Heart left ventricle (tissue), 16 donors: ENCODE data around the gene VEZF1. TPM values are rescaled to one million over a fixed set of nuclear protein-coding genes. Genes with fewer than 3 reads are reported as not detected.

Experiments used
- ATAC-seq, 4 donors: fragments of 200-7000 bp; cut with Tn5 transposase; one replicate each; pipeline ENCODE4 v1.9.1; 2020 to 2022; ENCODE audit warnings: moderate library complexity in 4 of 4, mild to moderate bottlenecking in 3 of 4, moderate number of reproducible peaks in 1 of 4
- DNase-seq, 5 donors: peaks; one replicate each; pipeline ENCODE4 v3.0.0-alpha.2; 2020
- H3K27ac ChIP-seq, 12 donors: fragments of 200-600 bp; sonication (generic) in 4 of 12; one replicate each; pipeline versions ENCODE4 v1.5.0 to v1.8.0; 2016 to 2022; ENCODE audit warnings: mild to moderate bottlenecking in 2 of 12
- H3K27me3 ChIP-seq, 9 donors: fragments of 200-600 bp; sonication (generic) in 2 of 9; one replicate each; pipeline versions ENCODE4 v1.5.1 to v1.8.0; 2016 to 2022; ENCODE audit warnings: mild to moderate bottlenecking in 3 of 9
- H3K36me3 ChIP-seq, 9 donors: fragments of 200-600 bp; sonication (generic) in 2 of 9; one replicate each; pipeline versions ENCODE4 v1.5.0 to v1.8.0; 2018 to 2022; ENCODE audit warnings: mild to moderate bottlenecking in 2 of 9
- H3K4me1 ChIP-seq, 12 donors: fragments of 200-600 bp; sonication (generic) in 4 of 12; one replicate each; pipeline versions ENCODE4 v1.5.0 to v1.8.0; 2016 to 2022; ENCODE audit warnings: mild to moderate bottlenecking in 3 of 12
- H3K4me3 ChIP-seq, 12 donors: fragments of 200-600 bp; sonication (generic) in 4 of 12; one replicate each; pipeline versions ENCODE4 v1.5.0 to v1.8.0; 2017 to 2022; ENCODE audit warnings: mild to moderate bottlenecking in 9 of 12, moderate library complexity in 4 of 12
- H3K9me3 ChIP-seq, 12 donors: fragments of 200-600 bp; sonication (generic) in 4 of 12; one replicate each; pipeline versions ENCODE4 v1.5.0 to v1.8.0; 2016 to 2022; ENCODE audit warnings: mild to moderate bottlenecking in 1 of 12
- CTCF ChIP-seq, 12 donors: fragments of 200-600 bp; sonication (generic) in 4 of 12; IDR thresholded peaks; one replicate each; pipeline versions ENCODE4 v1.5.0 to v1.8.0; 2018 to 2022; ENCODE audit warnings: antibody characterized with exemption in 12 of 12, mild to moderate bottlenecking in 5 of 12
- POLR2A ChIP-seq, 2 donors: fragments of 450-650 bp; IDR thresholded peaks; one replicate each; pipeline ENCODE4 v1.6.1; 2017; ENCODE audit warnings: antibody characterized with exemption in 2 of 2, mild to moderate bottlenecking in 2 of 2, moderate library complexity in 2 of 2
- WGBS, 4 donors: extraction: QIAGEN DNeasy Blood & Tissue Kit in 2 of 4; methylation state at CpG; one replicate each; pipeline versions ENCODE4 v1.1.5 to v1.1.7; 2013 to 2018; 5-methylcytosine and 5-hydroxymethylcytosine counted together
- intact Hi-C, 10 donors: fragments of 100-400 bp; cut with DNase I; formaldehyde crosslinking; loops; one replicate each; pipeline versions ENCODE4 v1.11.1 to v1.14.2; 2022
- polyA plus RNA-seq, 2 donors: library from polyadenylated mRNA; stranded (reverse); fragments of 200-250 nt; gene quantifications; one replicate each; pipeline ENCODE4 v1.2.3, GENCODE V29; 2013
- total RNA-seq, 9 donors: library from RNA; depleted of rRNA in 2 of 9; stranded (reverse); fragments of >200 nt in 2 of 9; fragmentation: NEBNext Ultra II Directional in 3 of 9; extraction: Animal tissue kit (Norgen Biotek cat#: 25700) in 3 of 9; gene quantifications; one replicate each; pipeline versions ENCODE4 v1.1.0 to v1.2.4, GENCODE V29; 2016 to 2023
- donor health status: ischemic (EF 13 %, LVEDD 7.1; RV severe dilation, severe dysfunction).
- donor health status: healthy with polysubstance abuse.
- donor health status: DM: no; HTN: yes; CAD: no.
- donor health status: DM: no; HTN: no; CAD: no.
- donor health status: ischemic (EF 25% LVEDD 6.9; RV normal size, moderate dysfunction).
- donor health status: ischemic (EF 25% LVEDD 5.7; RV mildly dilated, moderate dysfunction).
- donor health status: healthy.
- donor health status: DM: yes; HTN: yes; CAD: no.
- donor health status: ischemic (EF 35%, LVEDD 5.7; RV mildly dilated, moderate dysfunction).
- donor health status: nonischemic (EF 11% LVEDD 7.7; RV severe dilation, severe dysfunction).
- donor health status: DM: yes; HTN: yes; CAD: no.
- donor health status: PGD.
- donor health status: ischemic (EF 29% LVEDD 5.4; RV normal size, mild dysfunction).
- donor health status: nonischemic (EF 23%, LVEDD 6.1; RV moderate dilation, normal function).

The VEZF1 gene
- total and polyA plus RNA-seq, 11 donors: 18.2 to 85.6 (median 62.3) TPM

GRCh38 chr17:57988301-57989250 lies 522 bp upstream of the VEZF1 start:
- peak; percentile 77 to 87 (median 79) for DNase-seq
- Histone ChIP-seq H3K4me1 (peaks cover 0 to 78% (median 48%) of the 10 kb centered on the region in 12 donors), H3K27ac (peak overlapping the region; percentile 91 to 99 (median 97)), H3K27me3 (no peaks in the 10 kb centered on the region), H3K4me3 (peak overlapping the region; percentile 15 to 92 (median 85)), H3K36me3 (peaks cover 0 to 12% (median 0%) of the 10 kb centered on the region in 9 donors), H3K9me3 (no peaks in the 10 kb centered on the region)
- TF ChIP-seq POLR2A (IDR thresholded peaks at IDR 0.05): peak in 1 of 2 donors; percentile 26
- peak in 2 of 12 donors; percentile 28 to 36 for TF ChIP-seq CTCF (IDR thresholded peaks at IDR 0.05)
- intact Hi-C loops: loop anchor here in 8 of 10 donors (2.0 to 10.0 kb wide), 7 partner anchors 18 to 111 kb away; partner anchors contain the start of gene SRSF1 (in 1 of the 8)
- ATAC-seq: peak; percentile 75 to 85 (median 76)
- WGBS, 4 donors: 0 to 4% (median 2%) methylated on average over 12 to 54 of the region's 54 CpGs

GRCh38 chr17:57986841-57987580 lies 1.0 kb downstream of the VEZF1 start:
- Histone ChIP-seq H3K9me3 (no peaks in the 10 kb centered on the region), H3K36me3 (peaks cover 0 to 27% (median 7%) of the 10 kb centered on the region in 9 donors), H3K27me3 (no peaks in the 10 kb centered on the region), H3K27ac (peak overlapping the region; percentile 91 to 99 (median 97)), H3K4me3 (peak overlapping the region; percentile 60 to 92 (median 86)), H3K4me1 (peaks cover 0 to 80% (median 58%) of the 10 kb centered on the region in 12 donors)
- no peak for TF ChIP-seq CTCF (IDR thresholded peaks at IDR 0.05)
- DNase-seq: peak in 4 of 5 donors; percentile 50 to 64 (median 56)
- peak; percentile 27 to 63 (median 35) for ATAC-seq
- 0 to 1% (median 1%) methylated on average over 38 of the region's 38 CpGs for WGBS, 4 donors
- intact Hi-C loops: loop anchor here in 8 of 10 donors (2.0 to 10.0 kb wide), 8 partner anchors 32 to 110 kb away; partner anchors contain the start of gene CUEDC1 (in 2 of the 8)

- no peaks in the 10 kb centered on the region for H3K9me3 ChIP-seq
- 9 to 19% (median 12%) methylated on average over 1 of the region's 1 CpG for WGBS, 4 donors
- H3K4me1 ChIP-seq: peaks cover 0 to 83% (median 69%) of the 10 kb centered on the region in 12 donors
- ATAC-seq: no peak
- H3K27me3 ChIP-seq: no peaks in the 10 kb centered on the region
- DNase-seq: no peak
- H3K27ac ChIP-seq: peak overlapping the region in 9 of 12 donors; percentile 6 to 99 (median 36)
- intact Hi-C loops: loop anchor here in 6 of 10 donors (5.0 to 10.0 kb wide), 5 partner anchors 33 to 108 kb away; no protein-coding TSS in a partner anchor
- no peak for TF ChIP-seq POLR2A (IDR thresholded peaks at IDR 0.05)
- TF ChIP-seq CTCF (IDR thresholded peaks at IDR 0.05): no peak
- H3K4me3 ChIP-seq: peak overlapping the region in 7 of 12 donors; percentile 60 to 91 (median 86)
- peaks cover 0 to 40% (median 21%) of the 10 kb centered on the region in 9 donors for H3K36me3 ChIP-seq
Observed at GRCh38 chr17:57985675-57985974, 2.4 kb downstream of the VEZF1 start.
